GM20431 (cell line): ENCODE results near the gene MACO1.
"Not testable (repeated sequence)": the region's sequence is repeated elsewhere in the genome, so short reads cannot be mapped to it uniquely, and the experiment has no call there.

ENCODE experiments used
- in situ Hi-C: fragments of 300-500 bp; cut with MseI, MboI; formaldehyde crosslinking; loops from one replicate; pipeline ENCODE4 v1.15.0; 2020; ENCODE audit warnings: low sequenced_read_pairs; ENCODE audit not compliant: unreplicated experiment

Gene MACO1

DNA sequence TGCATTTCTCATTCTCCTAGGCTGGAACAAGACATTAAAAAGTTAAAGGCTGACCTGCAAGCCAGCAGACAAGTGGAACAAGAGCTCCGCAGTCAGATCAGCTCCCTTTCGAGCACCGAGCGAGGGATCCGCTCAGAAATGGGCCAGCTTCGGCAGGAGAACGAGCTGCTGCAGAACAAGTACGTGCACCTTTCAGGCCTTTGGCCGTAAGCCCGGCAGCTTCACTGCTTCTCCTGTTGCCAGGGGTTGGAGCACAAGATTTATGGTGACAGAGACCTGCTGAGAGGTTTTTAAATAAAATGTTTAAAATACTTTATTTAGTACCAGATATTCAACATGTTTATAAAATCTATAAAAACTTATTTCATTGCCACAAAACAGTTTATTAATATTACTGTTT is 53.4 kb downstream of the MACO1 start:
- in situ Hi-C loops: no loop called here

DNA sequence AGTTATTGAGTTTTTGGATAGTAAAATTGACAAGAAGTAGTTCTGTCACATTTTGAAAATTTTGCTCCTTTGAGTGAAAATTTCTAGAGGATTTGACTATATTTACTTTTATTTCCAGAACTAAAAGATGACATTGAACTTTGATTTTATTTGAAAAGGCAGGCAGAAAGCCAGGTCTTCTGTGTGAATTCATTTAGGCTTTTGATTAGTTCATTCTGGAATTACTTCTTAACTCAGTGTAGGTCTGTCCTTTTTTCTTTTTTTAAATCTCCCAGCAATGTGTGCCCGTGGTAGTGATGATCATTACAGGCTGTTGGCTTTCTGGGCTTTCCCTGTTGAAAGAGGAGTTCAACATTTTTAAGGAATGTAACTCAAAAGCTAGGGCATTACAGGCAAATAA is 53.8 kb downstream of the MACO1 start:
- in situ Hi-C loops: no loop called here

DNA sequence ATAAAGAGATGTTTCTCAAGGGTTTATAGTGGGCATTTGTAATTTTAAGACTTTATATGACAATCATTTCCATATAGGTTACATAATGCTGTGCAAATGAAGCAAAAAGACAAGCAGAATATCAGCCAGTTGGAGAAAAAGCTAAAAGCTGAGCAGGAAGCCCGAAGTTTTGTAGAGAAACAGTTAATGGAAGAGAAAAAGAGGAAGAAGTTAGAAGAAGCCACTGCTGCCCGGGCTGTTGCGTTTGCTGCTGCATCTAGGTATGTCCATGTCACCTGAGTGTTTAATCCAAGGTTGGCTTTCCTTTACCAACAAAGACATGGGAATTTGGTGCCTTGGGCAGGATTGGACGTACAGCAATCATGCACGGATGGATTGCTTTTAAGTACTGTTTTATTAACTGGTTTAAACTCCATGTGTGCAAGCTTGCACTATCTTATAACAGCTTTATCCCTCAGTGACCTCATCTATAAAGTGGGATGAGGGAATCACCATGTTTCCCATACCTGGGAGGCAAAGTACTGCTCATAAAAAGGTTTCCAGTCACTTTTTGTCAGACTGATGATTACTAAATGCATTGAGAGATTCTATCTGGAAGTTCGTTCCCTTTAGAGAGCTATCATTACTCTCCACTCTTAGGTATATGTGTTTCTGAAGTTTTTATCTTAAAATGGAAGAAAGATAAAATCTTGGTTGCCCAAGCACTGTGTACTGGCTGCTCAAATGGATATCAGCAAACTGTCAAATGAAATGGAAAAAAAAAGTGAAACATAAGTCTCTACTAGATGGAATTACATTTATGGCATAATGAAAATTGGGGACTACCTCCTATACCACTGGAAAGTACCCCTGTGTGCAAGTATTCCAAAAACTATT is 55.1 kb downstream of the MACO1 start:
- in situ Hi-C loops: no loop called here

DNA sequence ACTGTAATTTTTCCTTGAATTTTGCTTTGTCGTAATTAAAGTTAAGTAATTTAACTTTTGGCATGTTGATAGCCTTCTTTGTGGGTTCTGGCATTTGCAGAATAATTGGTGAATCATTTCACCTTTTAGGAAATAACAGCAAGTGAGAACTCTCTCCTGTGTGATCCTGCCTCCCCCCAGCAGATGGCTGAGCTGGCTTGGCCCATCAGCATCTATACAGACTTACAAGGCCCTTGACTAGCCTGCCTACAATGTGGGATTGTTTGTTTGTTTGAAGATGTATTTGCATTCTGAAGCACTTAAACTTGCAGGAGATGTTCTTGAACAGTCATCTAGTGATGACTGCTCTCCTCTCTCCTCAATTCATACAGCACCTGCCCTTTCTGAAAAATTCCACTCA is 55.9 kb downstream of the MACO1 start:
- in situ Hi-C loops: no loop called here

DNA sequence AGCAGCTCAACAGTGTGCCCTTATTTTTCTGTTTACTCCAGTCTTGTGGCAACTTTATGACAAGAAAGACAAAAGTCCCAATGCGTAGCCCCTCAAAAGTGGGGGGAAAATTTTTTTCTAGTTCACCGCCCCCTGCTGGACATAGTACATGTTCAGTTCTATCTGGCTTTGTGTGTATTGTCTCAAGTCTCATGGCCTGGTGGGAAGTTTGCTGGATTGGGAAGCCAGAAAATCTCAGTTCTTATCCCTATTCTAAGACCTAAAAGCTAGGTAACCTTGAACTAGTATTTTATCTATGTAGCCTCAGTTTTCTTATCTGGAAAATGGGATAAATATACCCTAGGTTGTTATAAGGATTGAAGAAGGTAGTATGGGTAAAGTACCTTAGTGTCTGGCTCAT is 56.9 kb downstream of the MACO1 start:
- in situ Hi-C loops: no loop called here

DNA sequence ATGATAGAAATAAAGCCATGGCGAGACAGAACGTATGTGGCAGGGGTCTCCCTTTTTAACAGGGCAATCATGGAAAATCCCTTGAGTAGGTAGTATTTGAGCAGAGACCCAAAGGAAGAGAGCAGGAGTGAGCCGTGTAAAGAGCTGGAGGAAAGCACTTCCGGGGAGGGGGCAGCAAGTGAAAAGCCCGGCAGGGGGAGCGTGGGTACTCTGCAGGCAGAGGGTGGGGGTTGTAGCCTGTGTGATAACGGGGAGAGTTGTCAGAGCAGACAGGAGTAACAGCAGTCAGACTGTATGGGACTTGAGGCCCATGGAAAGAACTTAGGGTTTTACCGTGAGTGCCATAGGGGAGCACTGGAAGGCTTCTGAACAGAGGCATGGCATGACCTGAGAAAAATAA is 61.6 kb downstream of the MACO1 start:
- in situ Hi-C loops: no loop called here

DNA sequence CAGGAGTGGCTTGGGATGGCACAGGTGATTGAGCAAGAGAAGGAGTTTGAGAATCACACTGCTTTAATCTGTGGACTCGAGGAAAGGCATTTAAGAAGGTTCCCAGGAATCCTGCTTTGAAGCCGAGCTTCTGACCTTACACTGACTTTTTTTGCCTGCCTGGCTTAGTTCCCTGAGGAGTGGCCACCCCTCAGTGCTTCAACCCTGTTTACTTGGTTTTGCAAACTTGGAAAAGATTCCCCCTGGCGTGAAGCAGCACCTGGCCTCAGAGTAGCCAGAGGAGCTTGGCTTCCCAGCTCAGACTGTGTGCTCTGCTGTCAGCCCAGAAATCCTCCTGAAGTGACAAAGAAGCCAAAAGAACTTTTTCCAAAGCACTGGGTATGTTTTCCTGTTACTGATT is 64.3 kb downstream of the MACO1 start:
- in situ Hi-C loops: no loop called here

DNA sequence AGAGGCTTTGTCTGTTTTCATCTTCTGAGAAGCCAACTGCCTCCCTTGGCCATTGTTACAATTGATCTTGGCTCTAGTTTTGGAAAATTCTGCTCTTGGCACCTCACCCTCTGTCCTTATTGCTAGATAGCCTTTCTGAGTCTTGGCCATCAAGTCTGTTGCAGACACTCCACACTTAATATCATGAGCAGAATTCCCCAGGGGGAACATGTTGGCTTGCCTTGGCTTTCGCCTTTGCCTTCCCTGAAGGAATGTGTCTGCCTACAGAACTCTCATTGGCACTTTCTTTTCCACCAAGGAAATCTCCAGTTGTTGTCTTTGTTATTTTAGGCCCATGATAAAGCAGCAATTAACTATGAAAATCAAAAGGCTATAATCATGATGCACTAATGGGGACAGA is 70.0 kb downstream of the MACO1 start:
- in situ Hi-C loops: no loop called here

DNA sequence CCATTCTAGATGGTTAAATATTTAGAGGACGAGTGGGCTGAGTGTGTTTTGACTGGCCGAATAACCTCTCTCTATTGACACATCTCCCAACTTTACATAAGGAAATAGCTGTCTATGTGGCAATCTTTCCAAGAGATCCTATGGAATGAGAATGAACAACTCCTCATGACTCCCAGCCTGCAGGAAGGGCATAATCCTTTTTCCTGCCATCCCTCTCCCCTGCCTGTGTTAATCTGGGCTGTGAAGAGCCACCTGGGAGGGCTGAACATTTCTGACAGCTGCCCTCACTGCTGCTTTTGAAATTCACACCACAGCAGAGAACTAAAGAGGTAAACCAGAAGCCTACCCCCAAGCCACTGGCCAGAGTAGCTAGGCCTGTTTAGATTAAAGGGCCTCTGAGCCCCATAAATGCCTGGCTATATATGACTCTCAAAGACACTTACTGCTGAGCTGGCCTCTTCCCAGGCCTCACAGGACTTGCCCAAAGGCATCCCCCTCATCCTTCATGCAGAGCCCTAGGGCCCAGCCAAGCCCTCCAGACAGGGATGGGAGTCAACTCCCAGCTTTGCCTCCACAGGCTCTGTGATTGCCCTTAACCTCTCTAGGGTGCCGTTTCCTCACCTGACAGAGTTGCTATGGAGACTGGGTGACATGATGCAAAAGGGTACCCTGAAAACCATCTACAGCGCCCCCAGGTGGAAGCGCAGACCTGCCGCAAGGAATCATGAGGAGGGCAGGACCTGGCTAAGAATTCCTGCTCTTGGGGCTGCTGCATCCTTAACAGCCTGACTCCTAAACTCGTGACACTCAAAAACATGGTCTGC is 70.8 kb downstream of the MACO1 start:
- in situ Hi-C loops: no loop called here

DNA sequence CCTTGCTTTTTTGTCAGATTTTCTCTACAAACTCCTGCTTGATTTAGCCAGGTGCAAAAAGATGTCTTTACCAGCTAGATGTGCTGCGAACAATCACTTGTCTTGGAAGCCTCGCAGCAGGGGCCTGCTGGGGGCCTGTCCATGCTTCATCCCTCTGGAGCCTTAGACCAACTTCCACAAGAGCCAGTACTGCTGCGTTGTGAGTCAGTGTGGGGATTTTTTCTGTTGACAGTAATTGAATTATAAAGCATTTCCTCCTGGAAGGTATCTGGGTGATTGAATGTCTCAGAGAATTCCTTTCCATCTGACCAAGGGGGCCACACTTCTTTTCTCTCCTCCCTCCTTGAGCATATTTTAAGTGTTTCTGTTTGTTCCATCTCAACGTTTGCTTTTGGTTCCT is 72.3 kb downstream of the MACO1 start:
- in situ Hi-C loops: no loop called here

DNA sequence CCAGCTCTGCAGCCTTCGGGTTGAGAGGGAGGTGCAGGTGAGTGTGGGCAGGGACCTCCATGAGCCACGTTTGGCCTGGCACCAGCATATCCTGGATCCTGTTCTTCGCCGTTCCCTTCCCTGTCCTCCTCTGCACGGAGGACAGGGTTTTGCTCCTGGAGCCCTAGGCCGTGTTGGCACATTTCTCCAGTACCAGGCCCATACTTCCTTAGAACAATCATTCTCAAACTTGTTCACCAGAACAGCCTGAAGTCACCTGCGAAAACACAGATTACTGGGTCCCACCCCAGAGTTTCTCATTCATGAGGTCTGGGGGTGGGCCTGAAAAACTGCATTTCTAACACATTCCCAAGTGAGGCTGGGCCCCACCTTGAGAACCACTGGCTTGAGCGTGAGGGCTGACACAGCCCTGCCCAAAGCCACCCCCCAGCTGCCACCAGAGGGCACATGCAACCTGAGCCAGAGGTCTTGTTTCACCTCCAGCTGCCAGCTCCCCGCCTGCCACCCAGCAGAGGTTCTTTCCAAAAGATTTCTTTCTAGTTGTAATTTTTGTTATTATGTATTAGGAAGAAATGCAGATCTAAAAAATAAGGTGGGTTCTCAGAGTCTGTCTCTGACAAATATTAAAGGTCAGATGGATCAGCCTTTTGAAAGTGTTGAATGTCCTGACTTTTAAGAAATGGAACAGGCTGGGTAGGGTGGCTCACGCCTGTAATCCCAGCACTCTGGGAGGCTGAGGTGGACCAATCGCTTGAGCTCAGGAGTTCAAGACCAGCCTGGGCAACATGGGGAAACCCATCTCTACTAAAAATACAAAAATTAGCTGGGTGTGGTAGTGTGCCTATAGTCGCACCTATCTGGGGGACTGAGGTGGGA is 73.1 kb downstream of the MACO1 start:
- in situ Hi-C loops: no loop called here

DNA sequence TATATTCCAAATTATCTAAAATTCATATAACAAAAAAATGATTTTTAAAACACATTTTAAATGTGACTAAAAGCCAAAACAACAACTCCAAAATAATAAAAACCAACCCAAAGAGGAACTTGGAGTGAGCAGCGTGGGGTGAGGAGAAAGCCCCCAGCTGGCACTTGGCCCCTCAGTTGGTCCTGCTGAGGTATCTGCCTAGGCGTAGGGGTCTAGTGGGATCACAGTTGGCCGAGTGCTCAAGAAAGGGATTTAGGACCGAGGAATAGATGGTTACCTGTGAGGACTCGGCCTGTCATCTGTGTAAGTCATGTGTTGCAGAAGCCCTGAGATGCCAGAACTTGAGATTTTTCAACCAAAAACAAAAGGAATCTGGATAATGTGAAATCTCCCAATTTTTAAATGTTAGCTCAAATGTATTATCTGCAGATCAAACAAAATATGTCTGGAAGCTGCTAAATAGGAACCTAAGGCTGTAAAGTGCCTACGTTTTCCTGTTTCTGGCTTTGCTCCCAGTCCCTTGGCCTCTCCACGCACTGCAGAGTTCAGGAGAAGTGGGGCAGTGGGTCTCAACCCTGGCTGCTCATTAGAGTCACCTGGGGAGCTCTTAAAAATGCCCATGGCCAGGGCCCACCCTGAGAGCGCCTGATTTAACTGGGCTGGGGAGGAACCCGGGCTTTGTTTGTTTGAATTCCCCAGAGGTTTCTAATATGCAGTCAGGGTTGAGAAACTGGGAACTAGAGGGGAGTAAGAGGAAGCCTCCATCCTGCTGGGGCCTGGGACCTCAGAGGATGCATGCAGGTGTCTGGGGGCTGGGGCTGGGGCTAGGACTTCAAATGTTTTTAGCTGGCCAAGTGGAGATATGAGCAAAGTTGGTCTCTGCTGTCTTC is 74.3 kb downstream of the MACO1 start:
- in situ Hi-C loops: no loop called here

DNA sequence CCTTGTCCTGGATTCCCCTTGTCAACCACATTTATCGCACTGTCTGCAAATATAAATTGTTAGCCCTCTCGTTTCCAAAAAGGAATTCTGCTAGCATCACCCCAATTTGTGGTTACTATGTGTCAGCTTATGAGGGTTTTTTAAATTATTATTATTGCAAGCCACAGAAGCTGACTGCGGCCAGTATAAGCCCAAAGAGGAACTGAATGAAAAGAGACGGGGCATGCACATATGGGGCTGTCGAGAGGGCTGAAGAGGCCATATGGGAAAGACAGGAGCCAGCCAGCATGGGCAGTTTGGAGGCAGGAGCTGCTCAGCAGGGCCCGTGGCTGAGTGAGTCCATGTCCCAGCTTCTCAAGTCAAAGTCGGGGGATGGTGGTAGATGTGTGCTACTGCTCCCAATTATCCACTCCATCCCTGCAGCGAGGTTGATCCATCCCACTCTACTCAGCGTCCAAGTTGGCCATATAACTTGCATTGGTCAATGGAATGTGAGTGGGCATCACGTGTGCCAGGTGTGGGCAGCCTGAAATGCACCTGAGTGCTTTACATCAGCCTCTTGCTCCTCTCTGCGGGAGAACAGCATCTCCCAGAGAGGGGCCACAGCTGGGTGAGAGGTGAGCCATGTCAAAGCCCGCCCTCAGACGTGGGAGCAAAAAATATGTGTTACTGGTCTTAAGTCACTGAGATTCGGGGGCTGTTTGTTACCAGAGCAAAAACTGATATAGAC is 75.1 kb downstream of the MACO1 start:
- in situ Hi-C loops: no loop called here

DNA sequence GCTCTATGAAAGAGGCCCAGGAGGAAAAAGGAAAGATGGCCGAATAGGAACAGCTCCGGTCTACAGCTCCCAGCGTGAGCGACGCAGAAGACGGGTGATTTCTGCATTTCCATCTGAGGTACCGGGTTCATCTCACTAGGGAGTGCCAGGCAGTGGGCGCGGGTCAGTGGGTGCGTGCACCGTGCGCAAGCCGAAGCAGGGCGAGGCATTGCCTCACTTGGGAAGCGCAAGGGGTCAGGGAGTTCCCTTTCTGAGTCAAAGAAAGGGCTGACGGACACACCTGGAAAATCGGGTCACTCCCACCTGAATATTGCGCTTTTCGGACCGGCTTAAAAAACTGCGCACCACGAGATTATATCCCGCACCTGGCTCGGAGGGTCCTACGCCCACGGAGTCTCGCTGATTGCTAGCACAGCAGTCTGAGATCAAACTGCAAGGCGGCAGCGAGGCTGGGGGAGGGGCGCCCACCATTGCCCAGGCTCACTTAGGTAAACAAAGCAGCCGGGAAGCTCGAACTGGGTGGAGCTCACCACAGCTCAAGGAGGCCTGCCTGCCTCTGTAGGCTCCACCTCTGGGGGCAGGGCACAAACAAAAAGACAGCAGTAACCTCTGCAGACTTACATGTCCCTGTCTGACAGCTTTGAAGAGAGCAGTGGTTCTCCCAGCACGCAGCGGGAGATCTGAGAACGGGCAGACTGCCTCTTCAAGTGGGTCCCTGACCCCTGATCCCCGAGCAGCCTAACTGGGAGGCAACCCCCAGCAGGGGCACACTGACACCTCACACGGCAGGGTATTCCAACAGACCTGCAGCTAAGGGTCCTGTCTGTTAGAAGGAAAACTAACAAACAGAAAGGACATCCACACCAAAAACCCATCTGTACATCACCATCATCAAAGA is 76.1 kb downstream of the MACO1 start:
- in situ Hi-C loops: not testable (repeated sequence)

DNA sequence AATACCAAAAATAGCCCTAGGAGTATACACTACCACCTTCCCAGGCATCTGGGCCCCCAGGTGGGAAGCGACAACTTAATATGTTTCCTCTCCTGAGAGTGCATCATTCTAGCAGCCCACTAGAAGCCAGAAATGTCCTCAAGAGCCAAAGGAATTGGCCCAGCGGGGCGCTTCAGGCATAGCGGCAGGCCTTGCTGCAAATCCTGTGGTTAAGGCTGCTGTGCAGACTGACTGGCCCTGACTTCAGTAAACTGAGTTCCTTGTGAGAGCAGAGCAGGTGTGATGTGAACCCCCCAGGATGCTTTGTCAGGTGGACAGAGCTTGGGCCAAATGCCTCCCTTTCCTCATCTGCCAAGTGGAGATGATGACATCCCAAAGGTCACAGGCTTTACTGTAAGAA is 83.0 kb downstream of the MACO1 start:
- in situ Hi-C loops: no loop called here

DNA sequence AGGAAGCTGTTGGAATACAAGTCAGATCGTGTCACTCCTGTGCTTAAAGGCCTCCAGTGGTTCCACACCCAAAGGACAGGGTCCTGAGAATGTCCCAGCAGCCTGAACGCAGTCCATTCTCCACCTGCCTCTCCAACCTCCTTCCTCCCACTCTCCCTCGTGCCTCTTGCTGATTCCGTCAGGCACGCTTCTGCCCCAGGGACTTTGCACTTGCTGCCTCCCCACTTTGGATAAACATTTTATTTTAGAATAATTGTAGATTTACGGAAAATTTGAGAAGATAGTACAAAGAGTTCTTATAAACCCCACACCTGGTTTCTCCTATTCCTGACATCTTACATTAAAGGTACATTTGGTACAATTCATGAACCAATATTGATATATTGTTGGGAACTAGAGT is 84.3 kb downstream of the MACO1 start:
- in situ Hi-C loops: no loop called here

DNA sequence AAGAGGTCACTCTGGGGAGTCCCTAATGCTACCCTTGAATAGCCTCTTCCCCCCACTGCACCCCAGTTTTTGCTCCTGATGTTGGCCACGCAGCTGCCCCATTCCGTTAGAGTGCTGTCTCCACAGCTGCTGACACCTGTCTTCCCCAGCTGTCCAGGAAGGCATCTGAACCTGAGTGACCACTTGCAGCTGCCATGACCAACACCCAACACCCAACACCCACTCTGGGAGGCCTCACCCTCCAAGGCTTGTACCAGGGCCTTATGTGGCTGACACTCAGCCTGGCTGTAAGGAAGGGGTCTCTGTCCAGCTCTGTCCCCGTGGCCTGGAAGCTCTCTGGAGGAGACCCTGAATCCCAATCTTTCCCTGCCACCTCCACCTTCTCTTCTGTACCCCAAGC is 86.0 kb downstream of the MACO1 start:
- in situ Hi-C loops: no loop called here
